Uterus (tissue), 2 donors: ENCODE data around the gene RNF141.

Source experiments
- CTCF ChIP-seq, 4 experiments: fragments of 200-600 bp in 2 of 4; fragments of 450-650 bp in 2 of 4; sonication (generic) in 2 of 4; IDR thresholded peaks; one replicate each; pipeline ENCODE4 v1.5.1; 2016 to 2019; ENCODE audit warnings: antibody characterized with exemption in 4 of 4, mild to moderate bottlenecking in 2 of 4, moderate library complexity in 1 of 4
- POLR2A ChIP-seq, 2 donors: fragments of 450-650 bp; IDR thresholded peaks; one replicate each; pipeline ENCODE4 v1.6.1; 2016; ENCODE audit warnings: antibody characterized with exemption in 2 of 2, mild to moderate bottlenecking in 1 of 2, moderate library complexity in 1 of 2

DNA sequence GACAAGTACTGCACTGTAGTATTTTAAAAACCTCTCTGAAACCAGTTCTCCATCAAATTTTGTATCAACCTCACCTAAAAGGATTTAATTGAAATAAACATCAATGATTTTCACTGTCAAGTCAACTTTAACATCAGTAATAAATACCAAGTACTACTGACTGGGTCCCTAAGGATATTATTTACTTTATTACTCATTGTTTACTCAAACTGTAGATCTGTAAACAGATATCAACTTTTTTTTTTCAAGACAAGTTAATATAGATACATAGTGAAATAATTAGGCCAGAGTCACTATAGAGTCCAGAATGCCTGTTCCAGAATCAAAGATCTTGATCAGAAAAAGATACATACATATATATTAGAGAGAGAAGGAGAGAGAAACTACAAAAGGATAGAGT is 1.6 kb downstream of the RNF141 start:
- no peak for TF ChIP-seq POLR2A (IDR thresholded peaks at IDR 0.05)
- no peak for TF ChIP-seq CTCF (IDR thresholded peaks at IDR 0.05)
